Left kidney (tissue), 2 donors: ENCODE data around the gene SEMA6D. TPM values are rescaled to one million over a fixed set of nuclear protein-coding genes. Genes with fewer than 3 reads are reported as not detected.
"Not testable (repeated sequence)": the region's sequence is repeated elsewhere in the genome, so short reads cannot be mapped to it uniquely, and the experiment has no call there.

Experiments used
- DNase-seq: peaks from one replicate; pipeline ENCODE4 v3.0.0-alpha.2; 2013
- polyA plus RNA-seq: library from polyadenylated mRNA; unstranded; fragments of 120-200 nt; gene quantifications from one replicate; pipeline ENCODE4 v1.2.1, GENCODE V29; 2013; ENCODE audit not compliant: insufficient read length

The SEMA6D gene
- polyA plus RNA-seq, 1 donor, result 41.4 TPM

- DNase-seq, result no peak
Observed at GRCh38 chr15:47716516-47716915, 789 bp upstream of the SEMA6D start.

DNA sequence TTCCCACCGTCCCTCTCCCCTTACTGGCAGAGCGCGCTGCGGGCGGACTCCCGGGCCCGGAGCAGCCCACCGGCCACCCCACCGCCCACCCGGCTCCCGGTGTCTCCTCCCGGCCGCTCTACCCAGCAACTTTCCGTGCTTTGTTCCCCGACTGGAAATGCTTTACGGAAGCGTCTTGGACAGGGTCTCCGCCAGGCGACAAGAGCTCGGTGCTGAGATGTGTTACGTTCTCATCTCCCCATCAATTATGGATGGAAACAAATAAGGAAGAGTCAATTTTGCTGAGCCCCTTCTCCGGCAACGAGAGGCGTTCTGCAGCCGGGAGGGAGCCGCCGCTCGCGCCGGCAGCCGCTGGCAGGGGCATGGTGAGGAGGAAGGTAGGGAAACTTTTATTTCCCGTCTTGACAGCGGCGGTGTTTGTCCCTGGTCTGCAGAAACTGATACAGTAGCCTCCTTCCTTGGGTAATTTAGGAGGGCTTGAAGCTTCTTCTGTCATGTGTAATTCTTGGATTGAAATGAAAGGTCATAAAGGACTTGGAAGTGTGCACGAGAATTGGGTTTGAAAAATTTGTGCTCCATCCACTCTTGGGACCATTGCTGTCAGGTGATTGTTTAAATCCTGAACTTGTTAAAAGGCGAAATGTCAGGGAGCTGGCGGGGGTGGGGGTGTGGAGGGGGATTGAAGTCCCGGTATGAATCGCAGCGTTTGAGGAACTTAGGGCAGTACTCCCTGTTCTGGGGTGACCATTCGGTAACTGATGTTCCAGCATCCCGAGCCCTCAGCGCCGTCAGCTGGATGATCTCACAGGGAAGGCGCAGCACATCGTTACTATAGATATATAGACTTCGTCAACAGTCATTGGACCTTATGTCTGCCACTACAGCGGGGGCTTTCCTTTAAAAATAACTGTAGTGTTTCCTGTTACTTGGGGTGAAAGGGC, 1.5 kb downstream of the SEMA6D start:
- no peak for DNase-seq

GRCh38 chr15:47719730-47720129, 2.4 kb downstream of the SEMA6D start:
- DNase-seq, result no peak

GRCh38 chr15:47720555-47720954, 3.2 kb downstream of the SEMA6D start:
- no peak for DNase-seq

- no peak for DNase-seq
Observed at GRCh38 chr15:47721676-47722075, 4.4 kb downstream of the SEMA6D start.

GRCh38 chr15:47724346-47724745, 7.0 kb downstream of the SEMA6D start:
- no peak for DNase-seq

GRCh38 chr15:47725051-47725450, 7.7 kb downstream of the SEMA6D start:
- DNase-seq, result no peak

- DNase-seq, result no peak
Observed at GRCh38 chr15:47725906-47726305, 8.6 kb downstream of the SEMA6D start.

DNA sequence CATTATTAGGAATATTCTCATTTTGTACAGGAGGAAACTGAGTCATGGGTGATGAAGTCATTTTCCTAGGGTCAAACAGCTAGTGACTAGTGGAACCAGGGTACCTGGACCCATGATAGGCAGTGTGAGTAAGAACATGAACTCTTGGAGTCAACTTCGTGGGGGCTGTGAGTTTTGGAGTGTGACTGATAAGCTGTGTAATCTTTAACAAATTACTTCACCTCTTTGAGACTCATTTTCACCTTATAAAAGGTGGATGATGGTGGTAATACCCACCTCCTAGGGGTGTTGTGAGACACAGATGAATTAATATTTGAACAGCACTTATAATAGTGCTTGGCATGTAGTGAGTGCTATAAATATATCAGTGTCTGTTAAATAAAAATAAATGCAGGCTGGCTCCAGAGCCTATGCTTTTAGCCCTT, 9.1 kb downstream of the SEMA6D start:
- no peak for DNase-seq

- no peak for DNase-seq
Observed at GRCh38 chr15:47727137-47727536, 9.8 kb downstream of the SEMA6D start.

DNA sequence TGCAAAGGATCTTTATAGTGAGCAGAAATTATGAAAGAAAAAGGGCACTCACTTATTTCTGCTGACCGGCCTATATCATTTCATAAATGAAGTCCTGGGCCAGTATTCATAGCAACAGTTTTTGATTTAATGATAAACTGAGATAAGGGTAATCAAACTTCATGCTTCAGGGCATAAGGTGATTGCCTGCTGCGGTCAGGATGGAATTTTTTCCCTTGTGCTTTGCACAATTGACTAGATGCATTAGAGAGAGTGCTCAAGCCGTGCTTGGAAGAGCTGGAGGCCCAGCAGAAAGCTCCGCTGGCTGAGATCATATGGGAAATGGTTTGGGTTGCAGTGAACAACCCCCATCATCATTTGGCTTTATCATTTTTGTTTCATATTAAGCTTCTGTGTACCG, 10.4 kb downstream of the SEMA6D start:
- DNase-seq, result no peak

- DNase-seq, result no peak
Observed at GRCh38 chr15:47728426-47728825, 11.1 kb downstream of the SEMA6D start.

GRCh38 chr15:47728886-47729285, 11.6 kb downstream of the SEMA6D start:
- DNase-seq, result no peak

GRCh38 chr15:47731230-47731629, 13.9 kb downstream of the SEMA6D start:
- no peak for DNase-seq

DNA sequence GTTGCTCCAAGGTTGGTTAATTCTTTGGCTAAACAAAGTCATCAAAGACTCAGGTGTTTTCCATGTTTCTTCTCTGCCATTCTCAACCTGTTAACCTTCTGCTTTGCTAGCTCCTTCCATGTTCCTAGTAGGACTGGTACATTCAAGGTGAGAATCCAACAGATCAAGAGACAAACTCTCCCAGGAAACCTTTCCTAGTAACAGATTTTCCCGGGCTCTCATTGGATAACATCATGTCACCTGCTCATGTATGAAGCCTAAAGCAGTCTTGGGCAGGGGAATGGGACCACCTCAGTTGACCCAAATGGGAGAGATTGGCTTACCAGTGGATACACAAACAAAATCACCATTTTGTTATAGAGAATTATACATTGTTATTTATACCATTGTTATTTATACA, 14.9 kb downstream of the SEMA6D start:
- no peak for DNase-seq

DNA sequence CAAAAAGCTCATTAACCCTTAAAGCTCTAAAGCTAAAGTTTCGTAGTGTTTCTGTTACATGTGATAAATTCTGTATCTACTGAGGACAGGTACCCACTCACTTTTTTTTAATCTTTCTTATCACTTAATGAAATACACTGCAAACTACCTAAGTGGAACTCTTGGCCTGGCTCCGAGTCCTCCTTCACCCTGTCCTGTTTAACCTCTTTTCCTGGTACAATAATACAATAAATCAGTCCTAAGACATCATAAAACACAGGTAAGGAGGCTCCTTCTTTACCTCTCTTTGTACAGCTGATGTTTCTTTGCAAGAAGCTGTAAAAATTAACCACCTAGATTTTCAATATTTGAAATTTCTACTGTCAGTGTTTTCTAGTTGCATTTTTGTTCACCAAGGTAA, 15.8 kb downstream of the SEMA6D start:
- no peak for DNase-seq

GRCh38 chr15:47736143-47736786, 19.0 kb downstream of the SEMA6D start:
- no peak for DNase-seq

- no peak for DNase-seq
Observed at GRCh38 chr15:47737477-47737876, 20.2 kb downstream of the SEMA6D start.

GRCh38 chr15:47738144-47738825, 21.0 kb downstream of the SEMA6D start:
- not testable (repeated sequence) for DNase-seq

DNA sequence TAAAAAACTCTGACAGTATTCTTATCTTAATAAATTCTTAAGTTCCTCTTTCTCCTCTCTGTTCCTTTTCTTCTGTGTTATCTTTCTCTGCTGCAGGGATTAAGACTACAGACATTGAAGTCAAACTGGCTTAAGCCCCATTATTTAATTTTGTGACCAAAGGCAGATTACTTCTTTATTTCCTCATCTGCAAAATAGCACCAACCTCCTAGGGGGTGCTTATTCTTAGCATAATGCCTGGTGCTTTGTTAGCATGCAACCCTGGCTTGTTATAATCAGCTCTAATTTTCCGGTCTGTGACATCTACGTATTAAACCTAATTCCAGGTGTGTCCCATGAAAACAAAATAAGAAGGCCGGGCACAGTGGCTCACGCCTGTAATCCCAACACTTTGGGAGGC, 23.8 kb downstream of the SEMA6D start:
- no peak for DNase-seq

GRCh38 chr15:47741907-47742306, 24.6 kb downstream of the SEMA6D start:
- no peak for DNase-seq

- no peak for DNase-seq
Observed at GRCh38 chr15:47742334-47742733, 25.0 kb downstream of the SEMA6D start.

DNA sequence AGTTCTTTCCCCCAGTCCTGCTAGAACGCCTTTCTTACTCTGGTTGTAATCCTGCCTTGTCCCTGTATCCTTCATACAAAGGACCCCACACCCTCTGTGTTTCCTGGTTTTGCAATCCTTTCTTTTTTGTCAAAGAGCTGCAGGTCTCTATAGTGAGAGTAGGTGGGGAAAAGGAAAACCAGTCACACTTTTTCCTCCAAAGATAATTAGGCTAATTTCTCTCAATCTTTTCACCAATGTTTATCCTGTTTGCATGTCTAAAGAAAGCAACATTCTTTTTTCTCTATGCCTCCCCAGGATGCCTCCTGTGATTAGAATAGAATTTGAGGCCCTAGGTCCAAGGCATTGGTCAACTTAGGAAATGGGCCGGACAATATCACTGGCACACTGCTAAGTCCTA, 25.4 kb downstream of the SEMA6D start:
- DNase-seq, result no peak
